H9 (cell line): ENCODE data around the gene CPNE5. TPM values are rescaled to one million over a fixed set of nuclear protein-coding genes. Genes with fewer than 3 reads are reported as not detected.

Experiments used
- DNase-seq: peaks from one replicate; pipeline ENCODE4 v3.0.0-alpha.2; 2017
- H2AFZ ChIP-seq: one replicate; pipeline ENCODE4 v1.6.1; 2013; ENCODE audit warnings: mild to moderate bottlenecking, low read length, control low read depth, moderate library complexity
- H2AK5ac ChIP-seq: 2 replicates; pipeline ENCODE4 v1.6.1; 2013; ENCODE audit warnings: low read length, control low read depth, mixed read lengths; ENCODE audit not compliant: insufficient read length
- H2BK120ac ChIP-seq: one replicate; pipeline ENCODE4 v1.6.1; 2013; ENCODE audit warnings: low read depth, mild to moderate bottlenecking, low read length, control low read depth, inconsistent platforms; ENCODE audit not compliant: poor library complexity, severe bottlenecking
- H2BK12ac ChIP-seq: 2 replicates; pipeline ENCODE4 v1.6.1; 2013; ENCODE audit warnings: low read length, control low read depth, mixed read lengths, low read depth; ENCODE audit not compliant: insufficient read length
- H2BK15ac ChIP-seq: 2 replicates; pipeline ENCODE4 v1.6.1; 2013; ENCODE audit warnings: low read depth, low read length, control low read depth
- H2BK20ac ChIP-seq: one replicate; pipeline ENCODE4 v1.6.1; 2013; ENCODE audit warnings: low read depth, mild to moderate bottlenecking, low read length, control low read depth, inconsistent platforms; ENCODE audit not compliant: poor library complexity, severe bottlenecking
- H2BK5ac ChIP-seq: 2 replicates; pipeline ENCODE4 v1.6.1; 2013; ENCODE audit warnings: low read length, control low read depth, mixed read lengths; ENCODE audit not compliant: insufficient read length
- H3K14ac ChIP-seq: 2 replicates; pipeline ENCODE4 v1.6.1; 2013; ENCODE audit warnings: low read length, control low read depth; ENCODE audit not compliant: insufficient read depth
- H3K18ac ChIP-seq: 2 replicates; pipeline ENCODE4 v1.6.1; 2013; ENCODE audit warnings: low read depth, mild to moderate bottlenecking, mixed read lengths, low read length, control low read depth; ENCODE audit not compliant: insufficient read length
- H3K23ac ChIP-seq: 2 replicates; pipeline ENCODE4 v1.6.1; 2013; ENCODE audit warnings: low read length, control low read depth, mixed read lengths, low read depth; ENCODE audit not compliant: insufficient read length
- H3K23me2 ChIP-seq: 2 replicates; pipeline ENCODE4 v1.6.1; 2013; ENCODE audit warnings: low read depth, mild to moderate bottlenecking, mixed read lengths, low read length, control low read depth; ENCODE audit not compliant: insufficient read length, poor library complexity, severe bottlenecking
- H3K27ac ChIP-seq: 2 replicates; pipeline ENCODE4 v1.5.1; 2013; ENCODE audit warnings: low read length, control low read depth, mixed read lengths, low read depth; ENCODE audit not compliant: insufficient read length
- H3K27me3 ChIP-seq: 2 replicates; pipeline ENCODE4 v1.6.1; 2013; ENCODE audit warnings: low read length, control low read depth, inconsistent platforms; ENCODE audit not compliant: insufficient read depth
- H3K4ac ChIP-seq: 2 replicates; pipeline ENCODE4 v1.6.1; 2013; ENCODE audit warnings: low read depth, mild to moderate bottlenecking, control low read depth, inconsistent platforms, low read length, moderate library complexity
- H3K4me1 ChIP-seq: 2 replicates; pipeline ENCODE4 v1.6.1; 2013; ENCODE audit warnings: low read length, control low read depth, inconsistent platforms; ENCODE audit not compliant: insufficient read depth
- H3K4me2 ChIP-seq: 2 replicates; pipeline ENCODE4 v1.6.1; 2013; ENCODE audit warnings: low read length, control low read depth, mixed read lengths; ENCODE audit not compliant: insufficient read length, insufficient read depth
- H3K56ac ChIP-seq: 2 replicates; pipeline ENCODE4 v1.6.1; 2013; ENCODE audit warnings: low read depth, mild to moderate bottlenecking, mixed read lengths, low read length, control low read depth; ENCODE audit not compliant: insufficient read length
- H3K79me1 ChIP-seq: 2 replicates; pipeline ENCODE4 v1.6.1; 2013; ENCODE audit warnings: low read depth, mild to moderate bottlenecking, moderate library complexity, low read length, control low read depth, inconsistent platforms; ENCODE audit not compliant: insufficient read depth, poor library complexity, severe bottlenecking
- H3K79me2 ChIP-seq: 2 replicates; pipeline ENCODE4 v1.6.1; 2013; ENCODE audit warnings: low read length, control low read depth, inconsistent platforms; ENCODE audit not compliant: insufficient read depth
- H3K9ac ChIP-seq: 2 replicates; pipeline ENCODE4 v1.6.1; 2013; ENCODE audit warnings: low read length, control low read depth, mixed read lengths; ENCODE audit not compliant: insufficient read length; ENCODE audit errors: extremely low read depth
- H3K9me3 ChIP-seq: one replicate; pipeline ENCODE4 v1.6.1; 2013; ENCODE audit warnings: low read depth, low read length, inconsistent platforms; ENCODE audit not compliant: control insufficient read depth
- H3T11ph ChIP-seq: one replicate; pipeline ENCODE4 v1.6.1; 2013; ENCODE audit warnings: mild to moderate bottlenecking, low read length, control low read depth, inconsistent platforms
- H4K20me1 ChIP-seq: one replicate; pipeline ENCODE4 v1.6.1; 2013; ENCODE audit not compliant: control insufficient read depth, insufficient read length, insufficient read depth
- H4K5ac ChIP-seq: 2 replicates; pipeline ENCODE4 v1.6.1; 2013; ENCODE audit warnings: low read depth, mild to moderate bottlenecking, mixed read lengths, low read length, control low read depth; ENCODE audit not compliant: insufficient read length
- H4K8ac ChIP-seq: replicated peaks from 2 replicates; pipeline ENCODE4 v1.6.1; 2013; ENCODE audit warnings: low read length, control low read depth, mixed read lengths, low read depth; ENCODE audit not compliant: insufficient read length
- H4K91ac ChIP-seq: 2 replicates; pipeline ENCODE4 v1.6.1; 2013; ENCODE audit warnings: low read depth, mild to moderate bottlenecking, moderate library complexity, mixed read lengths, low read length, control low read depth; ENCODE audit not compliant: insufficient read length
- H3K27ac Mint-ChIP-seq, 3 experiments: 2 replicates in 2 of 3; 3 replicates in 1 of 3; pipeline ENCODE4 v1.8.0; 2020 to 2021; ENCODE audit warnings: mixed read lengths in 3 of 3, mild to moderate bottlenecking in 1 of 3, moderate library complexity in 1 of 3
- H3K27me3 Mint-ChIP-seq: 2 replicates; pipeline ENCODE4 v1.8.0; 2021; ENCODE audit warnings: low read depth, mild to moderate bottlenecking, moderate library complexity, mixed read lengths
- H3K36me3 Mint-ChIP-seq, 3 experiments: 2 replicates in 2 of 3; 3 replicates in 1 of 3; pipeline ENCODE4 v1.8.0; 2020 to 2021; ENCODE audit warnings: low read depth in 3 of 3, mixed read lengths in 3 of 3; ENCODE audit not compliant: insufficient read depth in 1 of 3
- H3K4me1 Mint-ChIP-seq, 2 experiments: 2 replicates each; pipeline ENCODE4 v1.8.0; 2020; ENCODE audit warnings: mixed read lengths in 2 of 2
- H3K4me3 Mint-ChIP-seq, 2 experiments: 2 replicates in 1 of 2; 3 replicates in 1 of 2; pipeline ENCODE4 v1.8.0; 2020 to 2021; ENCODE audit warnings: mild to moderate bottlenecking in 2 of 2, mixed read lengths in 2 of 2, moderate library complexity in 1 of 2
- H3K9me3 Mint-ChIP-seq, 2 experiments: 2 replicates in 1 of 2; 3 replicates in 1 of 2; pipeline ENCODE4 v1.8.0; 2020; ENCODE audit warnings: mild to moderate bottlenecking in 2 of 2, mixed read lengths in 2 of 2, moderate library complexity in 1 of 2
- WGBS: extraction: QIAGEN DNeasy Blood & Tissue Kit; methylation state at CpG from one replicate; pipeline ENCODE4 v1.1.7; 2013; ENCODE audit warnings: missing lambda C conversion rate, low lambda C conversion rate, mixed read lengths; ENCODE audit not compliant: insufficient read length; ENCODE audit errors: extremely low coverage; 5-methylcytosine and 5-hydroxymethylcytosine counted together
- total RNA-seq: library from RNA; stranded (reverse); gene quantifications from 2 replicates; pipeline ENCODE4 v1.2.1, GENCODE V29; 2021
- TF ChIP-seq, protein P1 (sequence below): fragments of 200-600 bp; sonication (generic); conservative IDR thresholded peaks from 3 replicates; pipeline ENCODE4 v1.8.0; 2021; ENCODE audit warnings: antibody characterized with exemption, mild to moderate bottlenecking

Gene CPNE5
- total RNA-seq, 1 experiment from 2014 or later: 0.52 TPM

- H3K4me3 Mint-ChIP-seq: no peak overlapping the region; a peak in 1 of 5 replicates
- H4K20me1 ChIP-seq: no peaks in the 10 kb centered on the region
- H2BK5ac ChIP-seq: no peak overlapping the region
- TF ChIP-seq, protein P1, sequence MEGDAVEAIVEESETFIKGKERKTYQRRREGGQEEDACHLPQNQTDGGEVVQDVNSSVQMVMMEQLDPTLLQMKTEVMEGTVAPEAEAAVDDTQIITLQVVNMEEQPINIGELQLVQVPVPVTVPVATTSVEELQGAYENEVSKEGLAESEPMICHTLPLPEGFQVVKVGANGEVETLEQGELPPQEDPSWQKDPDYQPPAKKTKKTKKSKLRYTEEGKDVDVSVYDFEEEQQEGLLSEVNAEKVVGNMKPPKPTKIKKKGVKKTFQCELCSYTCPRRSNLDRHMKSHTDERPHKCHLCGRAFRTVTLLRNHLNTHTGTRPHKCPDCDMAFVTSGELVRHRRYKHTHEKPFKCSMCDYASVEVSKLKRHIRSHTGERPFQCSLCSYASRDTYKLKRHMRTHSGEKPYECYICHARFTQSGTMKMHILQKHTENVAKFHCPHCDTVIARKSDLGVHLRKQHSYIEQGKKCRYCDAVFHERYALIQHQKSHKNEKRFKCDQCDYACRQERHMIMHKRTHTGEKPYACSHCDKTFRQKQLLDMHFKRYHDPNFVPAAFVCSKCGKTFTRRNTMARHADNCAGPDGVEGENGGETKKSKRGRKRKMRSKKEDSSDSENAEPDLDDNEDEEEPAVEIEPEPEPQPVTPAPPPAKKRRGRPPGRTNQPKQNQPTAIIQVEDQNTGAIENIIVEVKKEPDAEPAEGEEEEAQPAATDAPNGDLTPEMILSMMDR: no peak
- H3K9ac ChIP-seq: no peak overlapping the region
- no peak overlapping the region for H3K27ac Mint-ChIP-seq
- no peak overlapping the region for H4K8ac ChIP-seq
- H2BK20ac ChIP-seq: no peak overlapping the region
- no peaks in the 10 kb centered on the region for H3K79me1 ChIP-seq
- no peak overlapping the region for H4K5ac ChIP-seq
- H3K14ac ChIP-seq: no peak overlapping the region; the same call in 1 of the 2 replicates
- no peak overlapping the region for H3K4ac ChIP-seq
- H2BK12ac ChIP-seq: no peak overlapping the region
- no peaks in the 10 kb centered on the region for H3K27me3 ChIP-seq
- no peak overlapping the region for H3T11ph ChIP-seq
- H3K4me1 ChIP-seq: no peaks in the 10 kb centered on the region
- no peak overlapping the region for H4K91ac ChIP-seq
- no peak overlapping the region for H3K56ac ChIP-seq
- no CpG with 5 or more reads among the region's 6 CpGs for WGBS
- no peaks in the 10 kb centered on the region for H3K36me3 Mint-ChIP-seq
- no peaks in the 10 kb centered on the region for H3K23me2 ChIP-seq
- H3K9me3 ChIP-seq: no peaks in the 10 kb centered on the region
- no peak overlapping the region for H3K23ac ChIP-seq
- H3K27me3 Mint-ChIP-seq: peaks cover 3% of the 10 kb centered on the region; the same call in 1 of the 2 replicates
- peak; percentile 21 for DNase-seq
- no peaks in the 10 kb centered on the region for H3K79me2 ChIP-seq
- no peak overlapping the region for H2BK120ac ChIP-seq
- H3K18ac ChIP-seq: no peak overlapping the region
- H3K9me3 Mint-ChIP-seq: no peaks in the 10 kb centered on the region
- no peak overlapping the region for H2BK15ac ChIP-seq
- H3K4me2 ChIP-seq: no peak overlapping the region
- H2AFZ ChIP-seq: no peak overlapping the region
- no peak overlapping the region for H2AK5ac ChIP-seq
- H3K27ac ChIP-seq: no peak overlapping the region
- peaks cover 0 to 4% of the 10 kb centered on the region in 2 experiments; a peak in 1 of 4 replicates for H3K4me1 Mint-ChIP-seq
Observed at GRCh38 chr6:36698196-36698595, 141.0 kb downstream of the CPNE5 start.
